Activated CD8-positive, alpha-beta T cell treated with anti-CD3 and anti-CD28 coated beads for 36 hours (primary cell): Measurements from ENCODE around the gene ZNF771. TPM values are rescaled to one million over a fixed set of nuclear protein-coding genes. Genes with fewer than 3 reads are reported as not detected.

Source experiments
- ATAC-seq: fragments of 200-7000 bp; cut with Tn5 transposase; one replicate; pipeline ENCODE4 v1.10.0; 2021; ENCODE audit warnings: mild to moderate bottlenecking, moderate library complexity
- CTCF ChIA-PET: fragments of 350-600 bp; sonication (Branson Sonifier 250); formaldehyde crosslinking; loops from one replicate; lab custom pipeline; 2021; ENCODE audit warnings: antibody characterized with exemption; lab: Charles Lee
- POLR2A ChIA-PET: fragments of 350-600 bp; sonication (Branson Sonifier 250); formaldehyde crosslinking; loops from one replicate; lab custom pipeline; 2021; ENCODE audit warnings: antibody characterized with exemption; lab: Charles Lee
- DNase-seq: peaks from one replicate; pipeline ENCODE4 v3.0.0-alpha.2; 2020
- H3K27ac Mint-ChIP-seq: one replicate; pipeline ENCODE4 v1.8.0; 2021; ENCODE audit warnings: mild to moderate bottlenecking, mixed read lengths
- H3K27me3 Mint-ChIP-seq: one replicate; pipeline ENCODE4 v1.8.0; 2021; ENCODE audit warnings: mixed read lengths
- H3K36me3 Mint-ChIP-seq: one replicate; pipeline ENCODE4 v1.8.0; 2021; ENCODE audit warnings: low read depth, mixed read lengths
- H3K4me1 Mint-ChIP-seq: one replicate; pipeline ENCODE4 v1.8.0; 2021; ENCODE audit warnings: low read depth, mixed read lengths
- H3K4me3 Mint-ChIP-seq: one replicate; pipeline ENCODE4 v1.8.0; 2021; ENCODE audit warnings: mild to moderate bottlenecking, moderate library complexity, mixed read lengths
- H3K9me3 Mint-ChIP-seq: one replicate; pipeline ENCODE4 v1.8.0; 2021; ENCODE audit warnings: mixed read lengths
- CTCF ChIP-seq: fragments of 200-600 bp; IDR thresholded peaks from one replicate; pipeline ENCODE4 v1.8.0; 2022; ENCODE audit warnings: antibody characterized with exemption, mild to moderate bottlenecking
- intact Hi-C: fragments of 100-400 bp; cut with micrococcal nuclease; formaldehyde crosslinking; loops from one replicate; pipeline ENCODE4 v1.10.0; 2022
- total RNA-seq, 2 experiments: library from RNA; stranded (reverse); gene quantifications; one replicate each; pipeline ENCODE4 v1.2.3, GENCODE V29; 2021

ZNF771 gene
- total RNA-seq, 2 experiments from 2014 or later = 5.4 to 6.6 TPM

GRCh38 chr16:30407804-30408534 is 563 bp downstream of the ZNF771 start:
- H3K4me1 Mint-ChIP-seq = peaks cover 28% of the 10 kb centered on the region
- CTCF ChIA-PET = interaction anchor here (0.9 to 5.0 kb wide), 15 partner anchors 9 to 316 kb away, joined by 3 to 51 read pairs (median 7); partner anchors contain the start of genes CD2BP2, SEPTIN1, TBC1D10B and TBX6
- DNase-seq = no peak
- intact Hi-C loops = loop anchor here (5.0 kb wide), 1 partner anchor 36 kb away; the partner anchor contains the start of genes MYL11 and TBC1D10B
- no peak for TF ChIP-seq CTCF
- peaks cover 14% of the 10 kb centered on the region for H3K36me3 Mint-ChIP-seq
- no peak for ATAC-seq
- POLR2A ChIA-PET = interaction anchor here (0.6 to 4.2 kb wide), 14 partner anchors 9 to 315 kb away, joined by 3 to 38 read pairs (median 5); partner anchors contain the start of genes CD2BP2, DCTPP1, ITGAL and SEPTIN1
- peak overlapping the region; percentile 80 for H3K27ac Mint-ChIP-seq
- no peaks in the 10 kb centered on the region for H3K9me3 Mint-ChIP-seq
- peak overlapping the region; percentile 93 for H3K4me3 Mint-ChIP-seq
- H3K27me3 Mint-ChIP-seq = no peaks in the 10 kb centered on the region

- peak overlapping the region; percentile 51 for H3K4me3 Mint-ChIP-seq
- no peaks in the 10 kb centered on the region for H3K9me3 Mint-ChIP-seq
- CTCF ChIA-PET = interaction anchor here (0.6 to 5.0 kb wide), 40 partner anchors 8 to 317 kb away, joined by 3 to 51 read pairs (median 5); partner anchors contain the start of genes CD2BP2, CORO1A, DCTPP1 and SEPTIN1
- peaks cover 19% of the 10 kb centered on the region for H3K36me3 Mint-ChIP-seq
- intact Hi-C loops = loop anchor here (5.0 kb wide), 1 partner anchor 37 kb away; the partner anchor contains the start of genes MYL11 and TBC1D10B
- H3K4me1 Mint-ChIP-seq = peaks cover 34% of the 10 kb centered on the region
- H3K27me3 Mint-ChIP-seq = no peaks in the 10 kb centered on the region
- H3K27ac Mint-ChIP-seq = peak overlapping the region; percentile 66
- ATAC-seq (peak; percentile 47), DNase-seq (peak; percentile 95)
- POLR2A ChIA-PET = interaction anchor here (0.7 to 2.2 kb wide), 11 partner anchors 9 to 223 kb away, joined by 3 to 8 read pairs (median 4); partner anchors contain the start of genes ITGAL and SEPTIN1
- peak; percentile 94 for TF ChIP-seq CTCF
These were observed 2.0 kb downstream of the ZNF771 start for GRCh38 chr16:30409125-30410060.

- Mint-ChIP-seq H3K4me3 (no peak overlapping the region), H3K4me1 (peaks cover 42% of the 10 kb centered on the region), H3K36me3 (peaks cover 33% of the 10 kb centered on the region), H3K9me3 (no peaks in the 10 kb centered on the region), H3K27ac (peak overlapping the region; percentile 30), H3K27me3 (no peaks in the 10 kb centered on the region)
- CTCF ChIA-PET = interaction anchor here (2.1 kb wide), 1 partner anchor 17 kb away, joined by 9 read pairs; the partner anchor contains the start of gene DCTPP1
- TF ChIP-seq CTCF = no peak
- intact Hi-C loops = no loop called here
- DNase-seq (no peak), ATAC-seq (no peak)
- POLR2A ChIA-PET = no interaction called here
These were observed 5.9 kb downstream of the ZNF771 start for GRCh38 chr16:30413112-30413806.

- H3K27ac Mint-ChIP-seq = peak overlapping the region; percentile 3
- peaks cover 38% of the 10 kb centered on the region for H3K36me3 Mint-ChIP-seq
These were observed 6.8 kb downstream of the ZNF771 start for GRCh38 chr16:30414159-30414558.

More at GRCh38 chr16:30414159-30414558, 6.8 kb downstream of the ZNF771 start:
- no peak for ATAC-seq
- H3K9me3 Mint-ChIP-seq = no peaks in the 10 kb centered on the region
- peaks cover 37% of the 10 kb centered on the region for H3K4me1 Mint-ChIP-seq
- no peaks in the 10 kb centered on the region for H3K27me3 Mint-ChIP-seq
- POLR2A ChIA-PET = interaction anchor here (0.8 kb wide), 1 partner anchor 10 kb away, joined by 4 read pairs; no protein-coding TSS in a partner anchor
- no peak for TF ChIP-seq CTCF
- CTCF ChIA-PET = interaction anchor here (1.1 kb wide), 1 partner anchor 201 kb away, joined by 3 read pairs; no protein-coding TSS in a partner anchor
- no peak overlapping the region for H3K4me3 Mint-ChIP-seq
- intact Hi-C loops = no loop called here
- no peak for DNase-seq
